ENCODE data around the gene PLD1.

DNA sequence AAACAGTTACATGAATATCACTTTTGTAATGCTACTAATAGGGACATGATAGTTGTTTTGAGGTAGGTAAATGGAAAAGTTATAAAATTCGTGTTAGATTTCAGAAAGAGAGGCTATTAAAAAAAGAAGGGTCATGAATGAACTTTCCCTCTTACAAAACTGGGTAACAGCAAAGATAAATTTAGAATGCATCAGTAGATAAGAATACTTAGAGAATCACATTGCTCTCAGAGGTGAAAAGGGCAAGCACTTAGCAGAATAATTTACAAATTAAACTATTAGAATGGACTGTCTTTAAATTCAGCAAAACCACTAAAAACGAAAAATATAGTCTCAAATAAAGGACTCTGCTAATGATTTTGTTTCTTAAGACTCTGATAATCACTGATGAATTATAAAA is 167.2 kb downstream of the PLD1 start:
- no peak for TF ChIP-seq CTCF (IDR thresholded peaks at IDR 0.05 in 8 of 11, conservative IDR thresholded peaks at IDR 0.05 in 3 of 11)
- no peak for TF ChIP-seq POLR2A (IDR thresholded peaks at IDR 0.05)
- TF ChIP-seq POLR2AphosphoS5 (IDR thresholded peaks at IDR 0.05): no peak
